Activated CD4-positive, alpha-beta memory T cell treated with anti-CD3 and anti-CD28 coated beads for 36 hours (primary cell): ENCODE measurements around the gene SSU72. TPM values are rescaled to one million over a fixed set of nuclear protein-coding genes. Genes with fewer than 3 reads are reported as not detected.
A peak's percentile ranks its signal among the peaks of the same experiment; 100 is the strongest.
"Not testable (repeated sequence)": the region's sequence is repeated elsewhere in the genome, so short reads cannot be mapped to it uniquely, and the experiment has no call there.

Experiments
- CTCF ChIA-PET: fragments of 350-600 bp; sonication (Branson Sonifier 250); formaldehyde crosslinking; loops from one replicate; lab custom pipeline; 2021; ENCODE audit warnings: antibody characterized with exemption, inconsistent platforms; lab: Charles Lee
- POLR2A ChIA-PET: fragments of 350-600 bp; sonication (Branson Sonifier 250); formaldehyde crosslinking; loops from one replicate; lab custom pipeline; 2021; ENCODE audit warnings: antibody characterized with exemption; lab: Charles Lee
- DNase-seq: peaks from one replicate; pipeline ENCODE4 v3.0.0-alpha.2; 2020
- H3K27ac Mint-ChIP-seq: one replicate; pipeline ENCODE4 v1.8.0; 2021; ENCODE audit warnings: mixed read lengths
- H3K27me3 Mint-ChIP-seq: one replicate; pipeline ENCODE4 v1.8.0; 2021; ENCODE audit warnings: mixed read lengths
- H3K36me3 Mint-ChIP-seq: one replicate; pipeline ENCODE4 v1.8.0; 2021; ENCODE audit warnings: mixed read lengths
- H3K4me1 Mint-ChIP-seq: one replicate; pipeline ENCODE4 v1.8.0; 2021; ENCODE audit warnings: low read depth, mixed read lengths
- H3K4me3 Mint-ChIP-seq: one replicate; pipeline ENCODE4 v1.8.0; 2021; ENCODE audit warnings: mild to moderate bottlenecking, mixed read lengths
- H3K9me3 Mint-ChIP-seq: one replicate; pipeline ENCODE4 v1.8.0; 2021; ENCODE audit warnings: mixed read lengths
- intact Hi-C: fragments of 100-400 bp; cut with micrococcal nuclease; formaldehyde crosslinking; loops from one replicate; pipeline ENCODE4 v1.15.1; 2023
- total RNA-seq, 2 experiments: library from RNA; stranded (reverse); gene quantifications; one replicate each; pipeline ENCODE4 v1.2.3, GENCODE V29; 2021

The SSU72 gene
- total RNA-seq, 2 experiments from 2014 or later = 106 to 107 TPM

GRCh38 chr1:1562556-1563195, 12.0 kb downstream of the SSU72 start:
- Mint-ChIP-seq H3K27ac (no peak overlapping the region), H3K4me1 (peaks cover 12% of the 10 kb centered on the region), H3K9me3 (no peaks in the 10 kb centered on the region), H3K27me3 (no peaks in the 10 kb centered on the region), H3K36me3 (peaks cover 27% of the 10 kb centered on the region), H3K4me3 (no peak overlapping the region)
- intact Hi-C loops = no loop called here
- CTCF ChIA-PET = interaction anchor here (0.9 kb wide), 1 partner anchor 16 kb away, joined by 3 read pairs; no protein-coding TSS in a partner anchor
- POLR2A ChIA-PET = interaction anchor here (0.6 kb wide), 1 partner anchor 9 kb away, joined by 4 read pairs; no protein-coding TSS in a partner anchor
- DNase-seq = no peak

GRCh38 chr1:1561801-1562470, 12.7 kb downstream of the SSU72 start:
- peaks cover 27% of the 10 kb centered on the region for H3K36me3 Mint-ChIP-seq
- intact Hi-C loops = no loop called here
- H3K4me1 Mint-ChIP-seq = peaks cover 4% of the 10 kb centered on the region
- H3K27me3 Mint-ChIP-seq = no peaks in the 10 kb centered on the region
- peak overlapping the region; percentile 3 for H3K27ac Mint-ChIP-seq
- no peaks in the 10 kb centered on the region for H3K9me3 Mint-ChIP-seq
- DNase-seq = no peak
- POLR2A ChIA-PET = interaction anchor here (0.6 kb wide), 1 partner anchor 9 kb away, joined by 4 read pairs; no protein-coding TSS in a partner anchor
- no peak overlapping the region for H3K4me3 Mint-ChIP-seq
- CTCF ChIA-PET = no interaction called here

- no peak overlapping the region for H3K27ac Mint-ChIP-seq
- no peak for DNase-seq
- ChIA-PET POLR2A (no interaction called here), CTCF (no interaction called here)
- H3K4me1 Mint-ChIP-seq = no peaks in the 10 kb centered on the region
- H3K27me3 Mint-ChIP-seq = no peaks in the 10 kb centered on the region
- H3K9me3 Mint-ChIP-seq = no peaks in the 10 kb centered on the region
- intact Hi-C loops = no loop called here
- H3K36me3 Mint-ChIP-seq = peaks cover 25% of the 10 kb centered on the region
- no peak overlapping the region for H3K4me3 Mint-ChIP-seq
Measured at GRCh38 chr1:1560178-1560577, 14.5 kb downstream of the SSU72 start.

- no peaks in the 10 kb centered on the region for H3K9me3 Mint-ChIP-seq
- DNase-seq = no peak
- H3K4me1 Mint-ChIP-seq = no peaks in the 10 kb centered on the region
- no peak overlapping the region for H3K27ac Mint-ChIP-seq
- H3K4me3 Mint-ChIP-seq = no peak overlapping the region
- ChIA-PET CTCF (no interaction called here), POLR2A (no interaction called here)
- intact Hi-C loops = no loop called here
- no peaks in the 10 kb centered on the region for H3K27me3 Mint-ChIP-seq
- H3K36me3 Mint-ChIP-seq = peaks cover 16% of the 10 kb centered on the region
Measured at GRCh38 chr1:1559066-1559465, 15.6 kb downstream of the SSU72 start.

GRCh38 chr1:1558591-1558990, 16.1 kb downstream of the SSU72 start:
- Mint-ChIP-seq H3K4me3 (no peak overlapping the region), H3K36me3 (peaks cover 11% of the 10 kb centered on the region), H3K9me3 (no peaks in the 10 kb centered on the region), H3K4me1 (no peaks in the 10 kb centered on the region), H3K27me3 (no peaks in the 10 kb centered on the region), H3K27ac (no peak overlapping the region)
- ChIA-PET POLR2A (no interaction called here), CTCF (interaction anchor here (0.8 kb wide), 1 partner anchor 33 kb away, joined by 3 read pairs; no protein-coding TSS in a partner anchor)
- intact Hi-C loops = no loop called here
- no peak for DNase-seq

- H3K27ac Mint-ChIP-seq, H3K9me3 Mint-ChIP-seq, DNase-seq, H3K27me3 Mint-ChIP-seq, H3K4me1 Mint-ChIP-seq, H3K4me3 Mint-ChIP-seq, intact Hi-C loops: not testable (repeated sequence)
- ChIA-PET POLR2A (interaction anchor here (1.4 kb wide), 1 partner anchor 14 kb away, joined by 5 read pairs; no protein-coding TSS in a partner anchor), CTCF (interaction anchor here (0.7 to 0.8 kb wide), 3 partner anchors 14 to 56 kb away, joined by 3 to 6 read pairs (median 5); no protein-coding TSS in a partner anchor)
- peaks cover 11% of the 10 kb centered on the region for H3K36me3 Mint-ChIP-seq
Measured at GRCh38 chr1:1557688-1558087, 17.0 kb downstream of the SSU72 start.

GRCh38 chr1:1556961-1557360, 17.7 kb downstream of the SSU72 start:
- intact Hi-C loops, H3K4me1 Mint-ChIP-seq, H3K4me3 Mint-ChIP-seq, DNase-seq, H3K27me3 Mint-ChIP-seq, H3K9me3 Mint-ChIP-seq, H3K36me3 Mint-ChIP-seq, H3K27ac Mint-ChIP-seq: not testable (repeated sequence)
- ChIA-PET CTCF (interaction anchor here (0.8 kb wide), 1 partner anchor 57 kb away, joined by 6 read pairs; no protein-coding TSS in a partner anchor), POLR2A (interaction anchor here (1.4 kb wide), 1 partner anchor 14 kb away, joined by 5 read pairs; no protein-coding TSS in a partner anchor)

GRCh38 chr1:1556505-1556904, 18.2 kb downstream of the SSU72 start:
- no peaks in the 10 kb centered on the region for H3K4me1 Mint-ChIP-seq
- CTCF ChIA-PET = no interaction called here
- intact Hi-C loops = no loop called here
- peaks cover 4% of the 10 kb centered on the region for H3K36me3 Mint-ChIP-seq
- no peak overlapping the region for H3K27ac Mint-ChIP-seq
- no peaks in the 10 kb centered on the region for H3K9me3 Mint-ChIP-seq
- H3K4me3 Mint-ChIP-seq = no peak overlapping the region
- POLR2A ChIA-PET = interaction anchor here (1.4 kb wide), 1 partner anchor 15 kb away, joined by 5 read pairs; no protein-coding TSS in a partner anchor
- no peak for DNase-seq
- H3K27me3 Mint-ChIP-seq = no peaks in the 10 kb centered on the region

- intact Hi-C loops = no loop called here
- POLR2A ChIA-PET = no interaction called here
- no peaks in the 10 kb centered on the region for H3K9me3 Mint-ChIP-seq
- no peak overlapping the region for H3K4me3 Mint-ChIP-seq
- H3K27ac Mint-ChIP-seq = no peak overlapping the region
- DNase-seq = no peak
- H3K36me3 Mint-ChIP-seq = no peaks in the 10 kb centered on the region
- CTCF ChIA-PET = interaction anchor here (0.6 kb wide), 1 partner anchor 304 kb away, joined by 3 read pairs; no protein-coding TSS in a partner anchor
- no peaks in the 10 kb centered on the region for H3K27me3 Mint-ChIP-seq
- no peaks in the 10 kb centered on the region for H3K4me1 Mint-ChIP-seq
Measured at GRCh38 chr1:1554926-1555915, 19.4 kb downstream of the SSU72 start.

GRCh38 chr1:1554550-1554925, 20.1 kb downstream of the SSU72 start:
- ChIA-PET CTCF (interaction anchor here (0.6 kb wide), 1 partner anchor 304 kb away, joined by 3 read pairs; no protein-coding TSS in a partner anchor), POLR2A (no interaction called here)
- Mint-ChIP-seq H3K27ac (no peak overlapping the region), H3K36me3 (no peaks in the 10 kb centered on the region), H3K4me3 (no peak overlapping the region), H3K27me3 (no peaks in the 10 kb centered on the region), H3K9me3 (no peaks in the 10 kb centered on the region), H3K4me1 (no peaks in the 10 kb centered on the region)
- no peak for DNase-seq
- intact Hi-C loops = no loop called here

- no peaks in the 10 kb centered on the region for H3K9me3 Mint-ChIP-seq
- no peak for DNase-seq
- intact Hi-C loops = no loop called here
- no peaks in the 10 kb centered on the region for H3K27me3 Mint-ChIP-seq
- no peaks in the 10 kb centered on the region for H3K4me1 Mint-ChIP-seq
- ChIA-PET POLR2A (interaction anchor here (0.6 kb wide), 1 partner anchor 8 kb away, joined by 4 read pairs; no protein-coding TSS in a partner anchor), CTCF (interaction anchor here (0.6 kb wide), 1 partner anchor 303 kb away, joined by 3 read pairs; no protein-coding TSS in a partner anchor)
- no peaks in the 10 kb centered on the region for H3K36me3 Mint-ChIP-seq
- no peak overlapping the region for H3K27ac Mint-ChIP-seq
- no peak overlapping the region for H3K4me3 Mint-ChIP-seq
Measured at GRCh38 chr1:1553821-1554494, 20.7 kb downstream of the SSU72 start.
